GM19099 (cell line): Measurements from ENCODE around the gene RRAS2.

Experiments used
- POLR2A ChIP-seq: IDR thresholded peaks from 3 replicates; pipeline ENCODE4 v1.6.1; 2011; ENCODE audit warnings: low read depth; ENCODE audit not compliant: insufficient read length; ENCODE audit errors: extremely low read depth

Gene RRAS2

DNA sequence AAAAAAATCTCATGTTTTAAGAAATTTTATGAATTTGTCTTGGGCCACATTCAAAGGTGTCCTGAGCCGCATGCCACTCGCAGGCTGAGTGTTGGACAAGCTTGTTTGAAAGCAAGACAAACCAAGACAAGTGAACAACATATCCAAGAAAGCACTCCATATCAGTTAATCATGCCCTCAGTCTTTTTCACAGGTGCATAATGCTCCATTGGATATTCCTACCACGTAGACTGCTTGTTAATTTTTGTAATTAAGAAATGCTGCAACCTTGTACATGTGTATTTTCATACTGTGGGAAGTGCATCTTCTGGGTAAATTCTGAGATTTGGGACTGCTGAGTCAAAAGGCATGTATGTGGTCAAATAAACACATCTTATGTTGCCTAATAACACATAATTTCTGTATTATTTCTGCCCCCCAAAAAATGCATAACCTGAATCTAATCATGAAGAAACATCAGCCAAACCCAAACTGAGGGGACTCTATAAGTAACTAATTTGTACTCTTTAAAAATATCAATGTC, 8.2 kb downstream of the RRAS2 start:
- no peak for TF ChIP-seq POLR2A

DNA sequence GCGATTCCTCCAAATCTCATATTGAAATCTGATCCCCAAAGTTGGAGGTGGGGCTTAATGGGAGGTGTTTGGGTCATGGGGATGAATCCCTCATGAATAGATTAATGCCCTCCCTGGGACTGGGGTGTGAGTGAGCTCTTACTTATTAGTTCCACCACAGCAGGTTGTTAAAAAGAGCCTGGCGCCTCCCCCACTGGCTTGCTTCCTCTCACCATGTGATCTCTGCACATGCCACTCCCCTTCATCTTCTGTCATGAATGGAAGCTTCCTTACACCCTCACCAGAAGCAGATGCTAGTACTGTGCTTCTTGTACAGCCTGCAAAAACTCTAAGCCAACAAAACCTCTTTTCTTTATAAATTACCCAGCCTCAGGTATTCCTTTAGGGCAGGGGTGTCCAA, 8.8 kb downstream of the RRAS2 start:
- TF ChIP-seq POLR2A, result no peak

DNA sequence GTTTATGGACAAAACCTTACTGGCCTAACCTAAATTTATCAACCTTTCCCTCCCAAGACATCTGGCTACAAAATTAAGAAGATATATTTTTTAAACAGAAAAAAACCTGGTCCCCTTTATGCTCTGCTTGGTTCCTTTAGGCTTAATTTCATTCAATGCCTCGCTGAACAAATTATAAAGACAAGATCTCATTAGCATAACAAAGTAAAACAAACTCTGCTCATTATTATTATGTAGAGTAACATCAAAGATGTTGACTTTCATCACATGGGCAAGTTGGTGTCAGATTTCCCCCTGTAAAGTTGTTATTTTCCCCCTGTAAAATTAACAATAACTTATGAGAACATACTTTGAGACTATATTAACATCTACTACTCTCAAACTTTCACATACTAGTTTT, 11.0 kb downstream of the RRAS2 start:
- TF ChIP-seq POLR2A, result no peak

DNA sequence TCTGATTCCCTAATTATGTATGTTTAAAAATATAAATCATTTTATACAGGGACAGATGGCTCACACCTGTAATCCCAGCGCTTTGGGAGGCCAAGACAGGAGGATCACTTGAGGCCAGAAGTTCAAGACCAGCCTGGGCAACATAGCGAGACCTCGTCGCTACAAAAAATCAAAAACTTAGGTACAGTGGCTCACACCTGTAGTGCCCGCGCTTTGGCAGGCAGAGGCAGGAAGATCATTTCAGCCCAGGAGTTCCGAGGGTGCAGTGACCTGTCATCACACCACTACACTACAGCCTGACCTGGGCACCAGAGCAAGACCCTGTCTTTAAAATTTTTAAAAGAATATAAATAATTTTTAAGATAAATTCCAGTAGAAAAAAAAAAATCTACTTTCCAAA, 11.5 kb downstream of the RRAS2 start:
- no peak for TF ChIP-seq POLR2A

DNA sequence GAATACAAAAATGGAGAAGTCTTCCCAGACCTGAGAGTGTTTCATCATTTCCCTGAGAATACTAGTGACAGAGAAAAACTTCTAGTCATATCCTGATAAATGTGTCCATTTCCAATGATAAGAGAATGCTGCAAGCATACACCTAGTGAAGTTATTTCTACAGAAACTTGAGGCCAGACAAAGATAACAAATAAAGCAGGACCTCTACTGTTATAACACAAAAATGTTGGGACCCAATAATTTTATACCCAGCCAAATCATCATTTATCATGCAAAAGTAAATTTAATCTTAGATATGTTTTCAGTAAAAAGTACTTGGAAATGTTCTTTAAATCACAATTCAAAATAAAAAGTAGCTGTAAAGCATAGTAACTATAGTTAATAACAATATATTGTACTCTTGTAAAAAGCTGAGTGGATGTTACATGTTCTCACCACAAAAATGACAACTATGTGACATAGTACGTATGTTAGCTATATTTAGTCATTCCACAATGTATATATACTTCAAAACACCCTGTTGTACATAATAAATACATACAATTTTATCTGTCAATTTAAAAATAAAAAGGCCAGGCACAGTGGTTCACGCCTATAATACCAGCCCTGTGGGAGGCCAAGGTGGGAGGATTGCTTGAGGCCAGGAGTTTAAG, 12.6 kb downstream of the RRAS2 start:
- no peak for TF ChIP-seq POLR2A

DNA sequence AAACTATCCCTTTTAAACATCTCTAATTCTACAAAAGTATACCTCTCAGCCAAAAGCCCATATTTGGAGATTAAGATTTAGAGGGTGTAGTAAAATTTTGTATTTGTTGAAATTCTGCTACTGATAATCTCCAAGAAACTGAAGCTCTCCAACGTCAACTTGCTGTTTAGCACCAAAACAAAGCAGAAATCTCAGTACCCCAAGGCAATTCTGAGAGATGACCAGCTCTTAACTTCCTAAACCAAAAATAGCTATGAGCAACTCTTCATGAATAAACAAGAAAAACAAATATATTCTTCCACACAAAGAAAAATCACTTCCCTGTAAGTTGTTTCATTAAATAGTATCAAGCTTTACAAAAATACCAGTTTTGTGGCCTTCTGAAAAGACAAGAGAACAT, 13.3 kb downstream of the RRAS2 start:
- TF ChIP-seq POLR2A, result no peak

DNA sequence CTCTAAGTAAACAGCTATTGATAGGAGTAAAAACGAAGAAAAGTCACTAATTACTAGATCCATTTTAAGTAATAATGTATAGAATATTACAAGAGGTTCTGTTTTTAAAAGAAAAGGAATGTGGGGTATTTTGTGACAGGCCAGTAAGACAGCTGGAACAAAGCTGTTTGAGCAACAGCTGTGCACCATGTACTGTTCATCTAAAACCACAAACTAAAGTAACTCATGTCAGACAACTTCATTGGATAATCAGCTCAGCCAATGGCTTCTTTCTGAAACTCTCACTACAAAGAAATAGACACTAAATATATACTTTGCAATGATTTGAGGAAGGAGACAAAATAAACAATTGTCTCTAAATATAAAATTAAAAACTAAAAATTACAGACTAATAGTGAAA, 16.1 kb downstream of the RRAS2 start:
- no peak for TF ChIP-seq POLR2A

DNA sequence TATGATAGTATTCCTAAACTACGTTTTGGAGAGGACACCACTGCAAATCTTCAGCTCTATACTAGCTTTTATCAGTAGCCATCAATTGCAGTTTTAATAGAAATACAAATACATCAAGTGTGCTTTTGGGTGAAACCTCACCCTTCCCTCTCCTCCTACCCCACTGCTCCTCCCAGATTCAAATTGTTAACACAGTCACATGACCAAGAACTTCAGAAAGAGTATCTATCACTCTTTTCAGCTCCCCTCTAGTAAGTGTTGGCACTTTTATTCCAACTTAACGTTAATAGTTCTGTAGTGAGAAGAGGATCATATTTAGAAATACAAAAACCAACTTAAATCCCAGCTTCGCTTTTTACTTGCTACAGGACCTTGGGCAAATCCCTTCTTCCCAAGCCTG, 17.0 kb downstream of the RRAS2 start:
- TF ChIP-seq POLR2A, result no peak

DNA sequence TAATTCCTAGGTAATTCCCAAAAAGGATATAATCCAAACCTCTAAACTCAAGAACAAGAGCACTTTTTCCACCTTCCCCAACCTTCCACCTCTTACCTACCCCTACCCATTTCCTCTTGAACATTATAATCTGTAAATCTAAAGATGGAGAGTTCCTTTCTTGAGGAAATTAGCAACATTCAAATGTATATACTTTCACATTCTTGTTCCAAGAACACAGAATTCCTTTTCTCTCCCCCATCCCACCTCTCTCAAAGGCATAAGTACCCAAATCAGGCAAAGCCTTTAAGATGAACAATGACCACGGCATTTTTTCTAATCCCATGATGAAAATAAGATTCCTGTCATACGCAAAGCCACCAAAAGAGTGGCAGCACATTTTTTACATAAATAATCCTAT, 18.3 kb downstream of the RRAS2 start:
- TF ChIP-seq POLR2A, result no peak

DNA sequence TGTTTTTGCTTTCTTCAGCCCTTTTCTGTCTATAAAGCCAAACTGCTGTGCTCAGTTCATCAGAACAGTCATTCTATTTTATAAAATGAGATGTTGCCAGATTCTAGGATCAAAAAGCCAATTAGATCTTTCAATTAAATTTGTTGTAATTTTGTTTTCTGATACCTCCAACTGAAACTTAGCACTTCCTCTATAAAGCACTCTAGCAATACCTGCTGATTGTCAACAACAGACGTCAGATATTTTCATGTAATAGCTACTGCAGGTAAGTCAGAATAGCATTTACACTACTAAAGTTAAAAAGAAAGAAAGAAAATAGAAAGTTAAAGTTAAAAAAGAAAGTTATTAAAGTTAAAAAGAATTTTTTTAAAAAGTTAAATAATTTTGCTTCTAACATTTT, 19.6 kb downstream of the RRAS2 start:
- no peak for TF ChIP-seq POLR2A

DNA sequence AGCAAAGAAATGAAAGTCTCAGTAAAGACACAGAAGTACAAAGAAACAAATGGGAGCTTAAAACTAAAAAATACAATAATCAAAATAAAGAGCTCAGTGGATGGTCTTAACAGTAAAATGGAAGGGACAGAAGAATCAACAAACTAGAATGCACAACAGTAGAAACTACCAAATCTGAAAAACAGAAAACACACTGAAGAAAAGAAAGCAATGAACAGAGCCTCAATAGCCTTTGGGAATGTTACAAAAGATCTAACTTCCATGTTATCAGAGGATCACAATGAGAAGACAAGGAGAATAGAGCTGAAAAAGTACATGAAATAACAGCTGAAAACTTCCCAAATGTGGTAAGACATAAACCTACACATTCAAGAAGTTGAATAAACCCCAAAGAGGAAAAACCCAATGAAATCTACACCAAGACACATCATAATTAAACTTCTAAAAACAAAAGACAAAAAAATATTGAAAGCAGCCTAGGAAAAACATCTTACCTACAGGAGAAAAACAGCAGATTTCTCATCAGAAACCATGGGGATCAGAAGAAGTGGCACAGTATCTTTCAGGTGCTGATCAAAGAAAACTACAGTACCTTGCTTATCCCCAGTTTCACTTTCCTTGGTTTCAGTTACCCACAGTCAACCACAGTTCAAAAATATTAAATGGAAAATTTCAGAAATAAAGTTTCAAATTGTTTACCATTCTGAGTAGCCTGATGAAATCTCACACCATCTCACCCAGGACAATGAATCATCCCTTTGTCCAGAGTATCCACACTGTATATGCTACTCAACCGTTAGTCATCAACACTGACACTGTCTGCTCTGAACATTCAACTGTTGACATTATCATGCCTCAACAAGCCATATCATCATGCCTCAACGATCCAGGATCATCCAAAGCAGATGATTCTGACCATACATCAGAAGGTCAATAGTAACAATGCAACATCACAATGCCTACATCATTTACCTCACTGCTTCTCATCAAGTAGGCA, 22.2 kb downstream of the RRAS2 start:
- no peak for TF ChIP-seq POLR2A

DNA sequence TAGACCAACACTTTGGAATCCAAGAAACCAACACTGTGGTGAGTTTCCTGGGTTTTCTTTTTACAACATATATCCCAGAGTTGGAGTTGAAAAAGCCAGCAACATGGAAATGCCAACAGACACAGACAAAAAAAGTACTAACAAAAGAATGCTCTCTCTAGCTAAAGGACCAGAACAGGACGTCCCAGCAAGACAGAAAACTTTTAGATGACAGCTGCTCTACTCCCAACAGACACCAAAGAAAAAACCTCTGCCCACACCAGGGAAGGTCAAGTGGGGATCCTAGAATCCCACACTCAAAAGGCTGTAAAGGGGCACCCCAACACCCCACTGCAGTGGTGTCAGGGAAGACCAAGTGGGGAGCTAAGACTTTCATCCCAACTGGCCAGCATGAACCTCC, 23.3 kb downstream of the RRAS2 start:
- no peak for TF ChIP-seq POLR2A

DNA sequence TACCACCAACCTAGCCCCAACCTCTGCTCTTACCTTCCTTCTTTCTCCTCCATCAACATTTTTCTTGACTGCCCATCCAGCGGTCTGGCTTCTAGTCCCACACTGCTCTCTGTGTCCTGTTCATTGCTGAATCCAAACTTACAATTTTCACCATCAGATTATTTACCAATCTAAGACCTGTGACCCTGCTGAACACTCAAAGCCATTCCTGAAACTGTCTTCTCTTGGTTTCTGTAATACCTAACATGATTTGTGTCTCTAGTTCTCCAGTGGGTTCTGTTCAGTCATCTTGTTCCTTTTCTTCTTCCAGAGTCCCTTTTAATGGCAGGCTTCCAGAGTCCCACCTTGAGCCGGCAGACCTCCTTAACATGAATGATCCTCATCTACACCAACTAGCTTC, 24.1 kb downstream of the RRAS2 start:
- no peak for TF ChIP-seq POLR2A

DNA sequence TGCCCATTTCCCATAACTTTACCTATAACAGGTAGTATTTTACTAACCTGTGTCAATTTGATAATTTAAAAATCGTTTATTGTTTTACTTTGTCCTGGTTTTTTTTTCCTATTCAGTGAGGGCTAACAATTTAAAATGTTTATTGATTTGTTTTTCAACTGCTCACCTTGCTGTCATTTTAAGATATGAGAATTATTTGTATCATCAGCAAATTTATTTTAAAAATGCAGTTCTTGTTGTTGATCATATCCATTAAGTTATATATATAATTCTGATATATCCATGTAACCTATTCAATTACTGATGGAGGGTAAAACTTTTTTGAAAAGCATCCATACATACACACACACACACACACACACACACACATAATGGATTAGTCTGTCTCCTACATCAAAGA, 24.8 kb downstream of the RRAS2 start:
- no peak for TF ChIP-seq POLR2A

DNA sequence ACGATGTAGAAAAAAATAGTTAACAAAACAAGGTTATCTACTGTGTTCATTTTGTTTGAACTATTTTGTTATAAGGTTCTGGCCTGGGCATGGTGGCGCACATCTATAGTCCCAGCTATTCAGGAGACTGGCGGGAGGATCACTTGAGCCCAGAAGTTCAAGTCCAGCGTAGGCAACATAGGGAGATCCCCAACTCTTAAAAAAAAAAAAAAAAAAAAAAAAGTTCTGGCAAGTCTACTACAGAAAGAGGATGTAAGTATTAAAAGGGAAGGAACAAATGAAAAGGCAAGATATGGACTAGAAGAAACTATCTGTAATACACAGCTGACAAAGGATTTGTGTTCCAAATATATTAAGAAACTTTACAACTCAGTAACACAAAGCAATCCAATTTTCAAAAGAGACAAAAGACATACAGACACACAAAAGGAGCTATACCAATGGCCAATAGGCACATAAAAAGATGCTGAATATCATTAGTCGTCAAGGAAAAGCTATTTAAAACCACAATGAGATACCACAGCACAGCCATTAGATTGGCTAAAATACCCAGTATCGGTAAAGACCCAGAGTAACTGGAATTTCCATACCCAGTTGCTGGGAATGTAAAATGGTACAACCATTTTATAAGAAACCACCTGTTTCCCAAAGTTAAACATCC, 27.4 kb downstream of the RRAS2 start:
- TF ChIP-seq POLR2A, result no peak
